Activated B cell treated with CpG ODN at 0.5 μM for 24 hours (primary cell): ENCODE measurements around the gene SGSH. TPM values are rescaled to one million over a fixed set of nuclear protein-coding genes. Genes with fewer than 3 reads are reported as not detected.
A peak's percentile ranks its signal among the peaks of the same experiment; 100 is the strongest.

Experiments
- ATAC-seq: fragments of 200-7000 bp; cut with Tn5 transposase; one replicate; pipeline ENCODE4 v1.10.0; 2021; ENCODE audit warnings: low read depth, mild to moderate bottlenecking, moderate library complexity
- CTCF ChIA-PET: fragments of 350-600 bp; sonication (Branson Sonifier 250); formaldehyde crosslinking; loops from one replicate; lab custom pipeline; 2021; ENCODE audit warnings: antibody characterized with exemption; lab: Charles Lee
- POLR2A ChIA-PET: fragments of 350-600 bp; sonication (Branson Sonifier 250); formaldehyde crosslinking; loops from one replicate; lab custom pipeline; 2021; ENCODE audit warnings: antibody characterized with exemption; lab: Charles Lee
- DNase-seq: peaks from one replicate; pipeline ENCODE4 v3.0.0; 2022
- H3K27ac Mint-ChIP-seq: one replicate; pipeline ENCODE4 v1.8.0; 2020; ENCODE audit warnings: mixed read lengths
- H3K27me3 Mint-ChIP-seq: one replicate; pipeline ENCODE4 v1.8.0; 2021; ENCODE audit warnings: mixed read lengths
- H3K36me3 Mint-ChIP-seq: one replicate; pipeline ENCODE4 v1.8.0; 2021; ENCODE audit warnings: low read depth, mixed read lengths
- H3K4me1 Mint-ChIP-seq: one replicate; pipeline ENCODE4 v1.8.0; 2021; ENCODE audit warnings: mixed read lengths
- H3K4me3 Mint-ChIP-seq: one replicate; pipeline ENCODE4 v1.8.0; 2020; ENCODE audit warnings: mild to moderate bottlenecking, mixed read lengths
- H3K9me3 Mint-ChIP-seq: one replicate; pipeline ENCODE4 v1.8.0; 2020; ENCODE audit warnings: mixed read lengths
- CTCF ChIP-seq: fragments of 200-600 bp; IDR thresholded peaks from one replicate; pipeline ENCODE4 v1.8.0; 2022; ENCODE audit warnings: antibody characterized with exemption, mild to moderate bottlenecking
- intact Hi-C: fragments of 100-400 bp; cut with micrococcal nuclease; formaldehyde crosslinking; loops from one replicate; pipeline ENCODE4 v1.15.1; 2024
- total RNA-seq: library from RNA; stranded (reverse); gene quantifications from 2 replicates; pipeline ENCODE4 v1.2.3, GENCODE V29; 2022

SGSH gene
- total RNA-seq, 1 donor from 2014 or later: 41.3 TPM

- Mint-ChIP-seq H3K27ac (peak overlapping the region; percentile 67), H3K9me3 (no peaks in the 10 kb centered on the region), H3K36me3 (no peaks in the 10 kb centered on the region), H3K4me1 (peaks cover 40% of the 10 kb centered on the region), H3K27me3 (no peaks in the 10 kb centered on the region), H3K4me3 (peak overlapping the region; percentile 50)
- no peak for DNase-seq
- POLR2A ChIA-PET: interaction anchor here (0.7 to 1.0 kb wide), 3 partner anchors 9 to 1615 kb away, joined by 3 to 8 read pairs (median 3); no protein-coding TSS in a partner anchor
- intact Hi-C loops: loop anchor here (1.0 to 10.0 kb wide), 2 partner anchors 9 to 250 kb away; no protein-coding TSS in a partner anchor
- CTCF ChIA-PET: interaction anchor here (4.0 kb wide), 1 partner anchor 58 kb away, joined by 37 read pairs; no protein-coding TSS in a partner anchor
- no peak for TF ChIP-seq CTCF
- ATAC-seq: peak; percentile 74
Observed at GRCh38 chr17:80254396-80255251, 34.5 kb upstream of the SGSH start.

GRCh38 chr17:80253631-80254395 lies 33.7 kb upstream of the SGSH start:
- intact Hi-C loops: loop anchor here (1.0 to 10.0 kb wide), 4 partner anchors 9 to 249 kb away; no protein-coding TSS in a partner anchor
- DNase-seq (no peak), ATAC-seq (no peak)
- H3K27me3 Mint-ChIP-seq: no peaks in the 10 kb centered on the region
- no peak overlapping the region for H3K4me3 Mint-ChIP-seq
- H3K27ac Mint-ChIP-seq: peak overlapping the region; percentile 67
- no peak for TF ChIP-seq CTCF
- ChIA-PET POLR2A (interaction anchor here (1.0 kb wide), 1 partner anchor 108 kb away, joined by 3 read pairs; no protein-coding TSS in a partner anchor), CTCF (interaction anchor here (0.7 to 4.0 kb wide), 3 partner anchors 34 to 67 kb away, joined by 3 to 37 read pairs (median 3); no protein-coding TSS in a partner anchor)
- no peaks in the 10 kb centered on the region for H3K36me3 Mint-ChIP-seq
- no peaks in the 10 kb centered on the region for H3K9me3 Mint-ChIP-seq
- H3K4me1 Mint-ChIP-seq: peaks cover 32% of the 10 kb centered on the region

GRCh38 chr17:80252871-80253270 lies 32.7 kb upstream of the SGSH start:
- no peak for TF ChIP-seq CTCF

GRCh38 chr17:80251966-80252365 lies 31.8 kb upstream of the SGSH start:
- Mint-ChIP-seq H3K4me3 (no peak overlapping the region), H3K27ac (no peak overlapping the region)
- no peak for ATAC-seq

More at GRCh38 chr17:80252871-80253270, 32.7 kb upstream of the SGSH start:
- Mint-ChIP-seq H3K27ac (no peak overlapping the region), H3K4me3 (no peak overlapping the region), H3K36me3 (no peaks in the 10 kb centered on the region), H3K9me3 (no peaks in the 10 kb centered on the region), H3K4me1 (peaks cover 23% of the 10 kb centered on the region), H3K27me3 (no peaks in the 10 kb centered on the region)
- ATAC-seq: peak; percentile 82
- intact Hi-C loops: loop anchor here (1.0 to 10.0 kb wide), 3 partner anchors 34 to 248 kb away; no protein-coding TSS in a partner anchor
- peak; percentile 62 for DNase-seq
- POLR2A ChIA-PET: no interaction called here
- CTCF ChIA-PET: interaction anchor here (0.7 to 4.0 kb wide), 5 partner anchors 11 to 151 kb away, joined by 3 to 37 read pairs (median 3); partner anchors contain the start of gene GAA

More at GRCh38 chr17:80251966-80252365, 31.8 kb upstream of the SGSH start:
- Mint-ChIP-seq H3K36me3 (no peaks in the 10 kb centered on the region), H3K9me3 (no peaks in the 10 kb centered on the region), H3K4me1 (peaks cover 20% of the 10 kb centered on the region), H3K27me3 (no peaks in the 10 kb centered on the region)
- ChIA-PET CTCF (interaction anchor here (1.2 to 4.0 kb wide), 3 partner anchors 12 to 150 kb away, joined by 3 to 37 read pairs (median 3); partner anchors contain the start of gene GAA), POLR2A (interaction anchor here (0.8 kb wide), 1 partner anchor 56 kb away, joined by 3 read pairs; no protein-coding TSS in a partner anchor)
- no peak for DNase-seq
- intact Hi-C loops: loop anchor here (2.0 to 10.0 kb wide), 2 partner anchors 33 to 247 kb away; no protein-coding TSS in a partner anchor
- TF ChIP-seq CTCF: no peak
